GM13977 (cell line): ENCODE results near the gene MPDZ.

Experiments used
- DNase-seq: peaks from one replicate; pipeline ENCODE4 v3.0.0; 2012; ENCODE audit warnings: low spot score
- CTCF ChIP-seq: IDR thresholded peaks from 2 replicates; pipeline ENCODE4 v1.5.1; 2012; ENCODE audit warnings: mild to moderate bottlenecking, control low read depth; ENCODE audit not compliant: insufficient read depth; ENCODE audit errors: extremely low read depth, missing control alignments
- in situ Hi-C: fragments of 300-500 bp; cut with MboI; formaldehyde crosslinking; loops from one replicate; pipeline ENCODE4 v1.12.0; 2022; ENCODE audit warnings: low sequenced_read_pairs, low pct_unique_long_range_greater_than_20kb, mixed read lengths, inconsistent platforms; ENCODE audit not compliant: unreplicated experiment

MPDZ gene

GRCh38 chr9:13279284-13280141 is at the start of gene MPDZ:
Gene MPDZ (minus strand): TSS chr9:13279692. CDS start chr9:13250315, 29,377 bp downstream.
- in situ Hi-C loops = no loop called here
- no peak for TF ChIP-seq CTCF
- peak; percentile 32 for DNase-seq

GRCh38 chr9:13324988-13325387 is 45.5 kb upstream of the MPDZ start:
- DNase-seq = no peak
- TF ChIP-seq CTCF = no peak
- in situ Hi-C loops = no loop called here

GRCh38 chr9:13322828-13323550 is 43.5 kb upstream of the MPDZ start:
- TF ChIP-seq CTCF = no peak
- in situ Hi-C loops = no loop called here
- DNase-seq = no peak

DNA sequence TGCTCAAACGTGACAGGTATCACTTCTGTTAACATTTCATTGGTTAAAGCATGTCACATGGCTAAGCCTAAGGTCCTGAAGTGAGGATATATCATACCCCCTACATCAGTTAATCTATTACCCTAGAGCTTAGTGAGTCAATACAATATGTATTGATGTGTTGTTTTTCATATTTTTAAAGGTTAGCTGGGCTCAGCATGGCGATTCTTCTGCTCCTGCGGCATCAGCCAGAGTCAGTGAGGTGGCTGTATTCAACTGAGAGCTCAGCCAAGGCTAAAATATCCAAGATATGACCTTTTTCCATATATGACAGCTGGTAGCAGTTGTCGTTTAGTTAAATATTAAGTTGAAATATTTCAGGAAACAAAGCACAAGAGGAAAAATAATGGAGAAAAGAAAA is 38.5 kb upstream of the MPDZ start:
- in situ Hi-C loops = no loop called here
- no peak for DNase-seq
- TF ChIP-seq CTCF = no peak

DNA sequence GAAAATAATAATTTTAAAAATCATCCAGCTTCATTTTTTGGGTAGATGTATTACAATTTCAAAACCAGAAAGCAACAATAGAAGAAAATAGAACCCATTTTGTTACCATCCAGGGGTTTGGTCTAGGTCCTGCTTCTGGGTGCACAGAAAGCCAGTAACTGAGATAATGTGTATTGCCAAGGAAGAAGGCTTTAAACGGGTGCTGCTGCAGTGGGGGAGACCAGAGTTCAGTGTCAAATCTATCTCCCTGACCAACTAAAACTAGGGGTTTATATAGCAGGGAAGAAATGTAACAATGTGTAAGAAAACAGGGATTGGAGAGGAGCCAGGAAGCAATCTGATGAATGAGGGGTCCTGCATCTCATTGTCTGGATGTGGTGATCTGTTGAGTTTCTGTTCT is 17.5 kb upstream of the MPDZ start:
- no peak for TF ChIP-seq CTCF
- in situ Hi-C loops = no loop called here
- DNase-seq = no peak

DNA sequence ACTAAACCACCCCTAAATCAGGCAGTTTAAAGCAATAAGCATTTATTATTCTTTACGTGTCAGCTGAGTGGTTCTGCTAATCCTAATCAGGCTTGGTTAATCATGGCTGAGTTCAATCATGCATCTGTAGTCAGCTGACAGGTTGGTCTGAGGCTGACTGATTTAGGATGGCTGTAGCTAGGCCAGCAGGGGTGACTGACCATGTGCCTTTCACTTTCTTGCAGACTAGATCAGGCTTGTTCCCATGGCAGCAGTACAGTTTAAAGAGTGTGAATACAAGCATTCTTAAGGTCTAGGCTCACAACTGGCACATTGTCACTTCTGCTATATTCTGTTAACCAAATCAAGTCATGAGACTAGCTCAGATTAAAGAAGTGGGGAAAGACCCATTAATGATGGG is 16.1 kb upstream of the MPDZ start:
- TF ChIP-seq CTCF = no peak
- no peak for DNase-seq
- in situ Hi-C loops = no loop called here
